WI38 (cell line): ENCODE data around the gene CCT6B.

Experiments
- H3K4me3 ChIP-seq: 2 replicates; pipeline ENCODE4 v1.5.1; 2011; ENCODE audit warnings: low read depth, mild to moderate bottlenecking, control low read depth, low read length
- TF ChIP-seq, protein P1 (sequence below): IDR thresholded peaks from 2 replicates; pipeline ENCODE4 v1.5.1; 2012; ENCODE audit warnings: low read depth, mild to moderate bottlenecking, control low read depth, low read length

Gene CCT6B, protein sequence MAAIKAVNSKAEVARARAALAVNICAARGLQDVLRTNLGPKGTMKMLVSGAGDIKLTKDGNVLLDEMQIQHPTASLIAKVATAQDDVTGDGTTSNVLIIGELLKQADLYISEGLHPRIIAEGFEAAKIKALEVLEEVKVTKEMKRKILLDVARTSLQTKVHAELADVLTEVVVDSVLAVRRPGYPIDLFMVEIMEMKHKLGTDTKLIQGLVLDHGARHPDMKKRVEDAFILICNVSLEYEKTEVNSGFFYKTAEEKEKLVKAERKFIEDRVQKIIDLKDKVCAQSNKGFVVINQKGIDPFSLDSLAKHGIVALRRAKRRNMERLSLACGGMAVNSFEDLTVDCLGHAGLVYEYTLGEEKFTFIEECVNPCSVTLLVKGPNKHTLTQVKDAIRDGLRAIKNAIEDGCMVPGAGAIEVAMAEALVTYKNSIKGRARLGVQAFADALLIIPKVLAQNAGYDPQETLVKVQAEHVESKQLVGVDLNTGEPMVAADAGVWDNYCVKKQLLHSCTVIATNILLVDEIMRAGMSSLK

DNA sequence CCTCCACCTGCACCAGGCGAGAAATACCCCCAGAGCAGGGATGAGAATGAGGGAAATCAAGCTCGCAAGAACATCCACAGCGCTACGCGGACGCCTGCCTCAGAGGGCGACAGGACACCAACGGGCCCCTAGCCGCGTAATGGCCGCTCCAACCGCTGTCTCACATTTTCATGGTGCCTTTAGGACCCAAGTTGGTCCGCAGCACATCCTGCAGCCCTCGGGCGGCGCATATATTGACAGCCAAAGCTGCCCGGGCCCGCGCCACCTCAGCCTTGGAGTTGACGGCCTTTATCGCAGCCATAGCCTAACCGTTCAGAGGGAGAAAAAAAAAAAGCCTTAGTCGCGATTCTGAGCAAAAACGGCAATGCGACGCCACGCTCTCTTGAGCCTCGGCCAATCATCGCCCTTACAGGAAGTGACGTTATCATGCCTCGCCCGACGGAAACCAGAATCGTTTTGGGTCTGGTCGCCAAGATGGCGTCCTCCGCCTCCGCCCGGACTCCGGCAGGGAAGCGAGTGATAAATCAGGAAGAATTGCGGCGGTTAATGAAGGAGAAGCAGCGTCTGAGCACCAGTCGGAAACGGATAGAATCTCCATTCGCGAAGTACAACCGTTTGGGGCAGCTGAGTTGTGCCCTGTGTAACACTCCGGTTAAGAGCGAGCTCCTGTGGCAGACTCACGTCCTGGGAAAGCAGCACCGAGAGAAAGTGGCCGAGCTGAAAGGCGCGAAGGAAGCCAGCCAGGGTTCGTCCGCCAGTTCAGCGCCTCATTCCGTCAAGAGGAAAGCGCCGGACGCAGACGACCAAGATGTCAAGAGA lies at the start of gene CCT6B, which contains the start of gene ZNF830:
Gene CCT6B, minus strand, starts transcription at position 368 of the 819 bp plus-strand sequence. Its CDS starts 67 bp downstream, at position 301.
Gene ZNF830, plus strand, starts transcription at position 448 of the 819 bp plus-strand sequence. Its CDS starts 27 bp downstream, at position 475.
- H3K4me3 ChIP-seq = peak within 1 kb of the TSS; percentile 99

DNA sequence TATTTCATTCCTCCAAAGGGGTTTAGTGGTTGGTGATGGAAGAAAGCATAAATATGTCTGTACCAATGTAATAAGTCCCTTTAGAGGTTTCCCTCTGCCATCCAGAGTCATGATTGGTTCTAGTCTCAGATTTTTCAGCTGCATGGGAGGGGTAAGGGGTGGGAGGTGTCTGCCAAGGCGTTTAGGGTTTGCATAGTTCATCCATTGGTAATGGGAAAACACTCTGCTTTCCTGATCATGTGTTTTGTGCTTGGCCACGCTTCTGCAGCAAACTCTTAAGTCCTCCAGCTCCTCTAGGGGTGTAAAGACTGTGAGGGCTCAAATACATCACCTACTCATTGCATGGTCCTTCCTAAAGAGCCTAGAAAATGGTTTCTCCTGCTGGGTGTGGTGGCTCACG lies 48.8 kb upstream of the CCT6B start:
- TF ChIP-seq, protein P1, sequence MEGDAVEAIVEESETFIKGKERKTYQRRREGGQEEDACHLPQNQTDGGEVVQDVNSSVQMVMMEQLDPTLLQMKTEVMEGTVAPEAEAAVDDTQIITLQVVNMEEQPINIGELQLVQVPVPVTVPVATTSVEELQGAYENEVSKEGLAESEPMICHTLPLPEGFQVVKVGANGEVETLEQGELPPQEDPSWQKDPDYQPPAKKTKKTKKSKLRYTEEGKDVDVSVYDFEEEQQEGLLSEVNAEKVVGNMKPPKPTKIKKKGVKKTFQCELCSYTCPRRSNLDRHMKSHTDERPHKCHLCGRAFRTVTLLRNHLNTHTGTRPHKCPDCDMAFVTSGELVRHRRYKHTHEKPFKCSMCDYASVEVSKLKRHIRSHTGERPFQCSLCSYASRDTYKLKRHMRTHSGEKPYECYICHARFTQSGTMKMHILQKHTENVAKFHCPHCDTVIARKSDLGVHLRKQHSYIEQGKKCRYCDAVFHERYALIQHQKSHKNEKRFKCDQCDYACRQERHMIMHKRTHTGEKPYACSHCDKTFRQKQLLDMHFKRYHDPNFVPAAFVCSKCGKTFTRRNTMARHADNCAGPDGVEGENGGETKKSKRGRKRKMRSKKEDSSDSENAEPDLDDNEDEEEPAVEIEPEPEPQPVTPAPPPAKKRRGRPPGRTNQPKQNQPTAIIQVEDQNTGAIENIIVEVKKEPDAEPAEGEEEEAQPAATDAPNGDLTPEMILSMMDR = no peak
- no peak overlapping the region for H3K4me3 ChIP-seq

More for the DNA sequence above, at the start of gene CCT6B, which contains the start of gene ZNF830:
- TF ChIP-seq, protein P1 = no peak

- H3K4me3 ChIP-seq = no peak overlapping the region
- TF ChIP-seq, protein P1 = no peak
Observed at GRCh38 chr17:35006961-35007360, 45.7 kb upstream of the CCT6B start.

- no peak overlapping the region for H3K4me3 ChIP-seq
- TF ChIP-seq, protein P1 = no peak
Observed at GRCh38 chr17:35006345-35006744, 45.1 kb upstream of the CCT6B start.

DNA sequence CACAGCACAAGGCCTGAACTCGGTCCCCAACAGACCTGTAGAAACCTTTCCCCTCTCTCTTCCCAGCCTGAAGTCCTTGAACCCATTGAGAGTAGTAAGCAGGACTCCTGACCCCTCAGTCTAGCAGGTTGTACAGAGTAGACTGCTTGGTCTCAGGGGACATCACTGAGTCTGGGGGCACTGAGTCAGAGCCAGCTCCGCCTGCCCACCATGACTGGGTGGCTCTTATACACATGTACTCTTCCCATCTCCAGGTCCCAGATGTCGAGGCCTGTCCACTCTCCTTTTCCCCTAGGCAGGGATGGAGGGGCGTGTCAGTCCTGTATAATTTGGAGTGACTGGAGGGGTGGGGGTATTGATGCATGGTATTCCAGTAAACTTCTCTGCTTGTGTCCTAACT lies 42.5 kb upstream of the CCT6B start:
- no peak overlapping the region for H3K4me3 ChIP-seq
- TF ChIP-seq, protein P1 = no peak

- H3K4me3 ChIP-seq = no peak overlapping the region
- TF ChIP-seq, protein P1 = no peak
Observed at GRCh38 chr17:35002876-35003551, 41.8 kb upstream of the CCT6B start.
